Esophagus squamous epithelium (tissue), 5 donors: Measurements from ENCODE around the gene ATXN1. TPM values are rescaled to one million over a fixed set of nuclear protein-coding genes. Genes with fewer than 3 reads are reported as not detected.

Source experiments
- DNase-seq: peaks from one replicate; lab custom pipeline; 2025; lab: John Stamatoyannopoulos, UW
- H3K27ac ChIP-seq, 4 donors: fragments of 200-600 bp; sonication (generic); one replicate each; pipeline ENCODE4 v1.5.1; 2016 to 2019; ENCODE audit warnings: mild to moderate bottlenecking in 1 of 4
- H3K27me3 ChIP-seq, 4 donors: fragments of 200-600 bp; sonication (generic); 1 replicate in 3 of 4; 2 replicates in 1 of 4; pipeline versions ENCODE4 v1.5.1 to v1.6.0; 2017 to 2021; ENCODE audit warnings: antibody characterized with exemption in 1 of 4
- H3K36me3 ChIP-seq, 3 donors: fragments of 200-600 bp; sonication (generic); one replicate each; pipeline ENCODE4 v1.5.1; 2016 to 2019
- H3K4me1 ChIP-seq, 3 donors: fragments of 200-600 bp; sonication (generic); one replicate each; pipeline ENCODE4 v1.5.1; 2017 to 2019
- H3K4me3 ChIP-seq, 4 donors: fragments of 200-600 bp; sonication (generic); 1 replicate in 3 of 4; 2 replicates in 1 of 4; pipeline ENCODE4 v1.5.1; 2016 to 2019; ENCODE audit warnings: mild to moderate bottlenecking in 2 of 4, moderate library complexity in 1 of 4
- H3K9me3 ChIP-seq, 3 donors: fragments of 200-600 bp; sonication (generic); one replicate each; pipeline ENCODE4 v1.5.1; 2016 to 2019
- POLR2A ChIP-seq, 4 donors: fragments of 450-650 bp; IDR thresholded peaks; one replicate each; pipeline ENCODE4 v1.6.1; 2017; ENCODE audit warnings: antibody characterized with exemption in 4 of 4, mild to moderate bottlenecking in 4 of 4, moderate library complexity in 3 of 4
- WGBS, 2 donors: methylation state at CpG; one replicate each; pipeline ENCODE4 v1.1.5; 2018; 5-methylcytosine and 5-hydroxymethylcytosine counted together
- intact Hi-C: fragments of 100-400 bp; cut with DNase I; formaldehyde crosslinking; loops from one replicate; pipeline ENCODE4 v1.15.0; 2022
- total RNA-seq, 4 donors: library from RNA; depleted of rRNA; stranded (reverse); fragments of >200 nt; gene quantifications; one replicate each; pipeline ENCODE4 v1.1.0, GENCODE V29; 2016
- TF ChIP-seq, protein P1 (sequence below), 6 experiments: fragments of 450-650 bp in 4 of 6; fragments of 200-600 bp in 2 of 6; sonication (generic) in 2 of 6; IDR thresholded peaks; one replicate each; pipeline ENCODE4 v1.5.1; 2016 to 2019; ENCODE audit warnings: antibody characterized with exemption in 6 of 6, mild to moderate bottlenecking in 4 of 6, moderate library complexity in 4 of 6
- donor health status: DM: yes; HTN: yes; CAD: no.

ATXN1 gene
- total RNA-seq, 4 donors from 2014 or later = 17.5 to 50.5 (median 28.5) TPM

GRCh38 chr6:16670617-16671051, 90.6 kb downstream of the ATXN1 start:
- WGBS, 2 donors = 52 to 74% methylated on average over 2 of the region's 2 CpGs
- H3K27ac ChIP-seq = peak overlapping the region in 2 of 4 donors; percentile 34 to 48
- no peak for TF ChIP-seq POLR2A (IDR thresholded peaks at IDR 0.05)
- TF ChIP-seq, protein P1, sequence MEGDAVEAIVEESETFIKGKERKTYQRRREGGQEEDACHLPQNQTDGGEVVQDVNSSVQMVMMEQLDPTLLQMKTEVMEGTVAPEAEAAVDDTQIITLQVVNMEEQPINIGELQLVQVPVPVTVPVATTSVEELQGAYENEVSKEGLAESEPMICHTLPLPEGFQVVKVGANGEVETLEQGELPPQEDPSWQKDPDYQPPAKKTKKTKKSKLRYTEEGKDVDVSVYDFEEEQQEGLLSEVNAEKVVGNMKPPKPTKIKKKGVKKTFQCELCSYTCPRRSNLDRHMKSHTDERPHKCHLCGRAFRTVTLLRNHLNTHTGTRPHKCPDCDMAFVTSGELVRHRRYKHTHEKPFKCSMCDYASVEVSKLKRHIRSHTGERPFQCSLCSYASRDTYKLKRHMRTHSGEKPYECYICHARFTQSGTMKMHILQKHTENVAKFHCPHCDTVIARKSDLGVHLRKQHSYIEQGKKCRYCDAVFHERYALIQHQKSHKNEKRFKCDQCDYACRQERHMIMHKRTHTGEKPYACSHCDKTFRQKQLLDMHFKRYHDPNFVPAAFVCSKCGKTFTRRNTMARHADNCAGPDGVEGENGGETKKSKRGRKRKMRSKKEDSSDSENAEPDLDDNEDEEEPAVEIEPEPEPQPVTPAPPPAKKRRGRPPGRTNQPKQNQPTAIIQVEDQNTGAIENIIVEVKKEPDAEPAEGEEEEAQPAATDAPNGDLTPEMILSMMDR (IDR thresholded peaks at IDR 0.05) = no peak
- intact Hi-C loops = no loop called here
- no peaks in the 10 kb centered on the region for H3K9me3 ChIP-seq
- H3K27me3 ChIP-seq = no peaks in the 10 kb centered on the region
- no peak for DNase-seq
- peaks cover 0 to 10% (median 0%) of the 10 kb centered on the region in 3 donors for H3K36me3 ChIP-seq
- H3K4me3 ChIP-seq = no peak overlapping the region
- H3K4me1 ChIP-seq = peaks cover 4 to 50% (median 28%) of the 10 kb centered on the region in 3 donors

DNA sequence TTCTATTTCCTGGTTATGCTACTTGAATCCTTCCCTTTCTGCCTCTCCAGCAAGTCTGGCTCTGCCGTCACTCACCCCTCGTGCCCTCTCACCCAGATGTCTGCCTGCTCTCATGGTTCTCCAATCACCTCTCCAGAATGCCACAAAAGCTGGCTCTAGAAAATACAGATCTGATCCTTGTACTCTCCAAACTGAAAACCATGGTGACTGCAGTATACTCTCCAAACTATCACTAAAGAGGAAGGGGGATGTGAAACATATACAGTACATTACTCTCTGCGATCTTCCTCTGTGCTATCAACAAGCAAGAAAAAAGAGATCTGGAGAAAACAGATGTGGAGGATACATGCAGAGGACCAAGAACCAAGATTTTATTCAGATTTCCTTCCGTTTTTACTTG, 91.1 kb downstream of the ATXN1 start:
- WGBS, 2 donors = 52 to 63% methylated on average over 4 of the region's 4 CpGs
- Histone ChIP-seq H3K27me3 (no peaks in the 10 kb centered on the region), H3K4me1 (peaks cover 4 to 50% (median 28%) of the 10 kb centered on the region in 3 donors), H3K9me3 (no peaks in the 10 kb centered on the region), H3K36me3 (peaks cover 0 to 10% (median 0%) of the 10 kb centered on the region in 3 donors), H3K27ac (peak overlapping the region in 3 of 4 donors; percentile 6 to 54 (median 47)), H3K4me3 (no peak overlapping the region)
- intact Hi-C loops = no loop called here
- no peak for DNase-seq
- TF ChIP-seq POLR2A (IDR thresholded peaks at IDR 0.05) = no peak
- TF ChIP-seq, protein P1 (IDR thresholded peaks at IDR 0.05) = no peak

DNA sequence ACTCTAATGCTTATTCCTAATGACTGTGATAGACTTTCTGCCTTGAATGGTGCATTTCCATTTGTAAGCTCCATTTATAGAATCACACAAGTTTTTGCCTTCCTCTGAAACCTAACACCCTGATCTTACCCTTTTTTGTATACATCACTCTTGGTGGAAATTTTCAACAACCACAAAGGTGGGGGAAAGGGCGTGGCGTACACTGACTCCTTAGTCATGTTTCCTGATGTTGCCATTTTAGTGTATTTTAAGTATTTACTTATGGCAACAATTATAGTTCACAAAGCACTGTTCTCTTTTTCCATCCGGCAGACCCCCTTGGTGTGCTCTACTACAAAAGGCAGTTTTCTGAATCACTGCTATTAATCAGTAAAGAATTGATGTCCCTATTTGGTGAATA, 92.0 kb downstream of the ATXN1 start:
- H3K4me3 ChIP-seq = no peak overlapping the region
- H3K27me3 ChIP-seq = no peaks in the 10 kb centered on the region
- intact Hi-C loops = no loop called here
- H3K4me1 ChIP-seq = peaks cover 4 to 42% (median 28%) of the 10 kb centered on the region in 3 donors
- no peak for DNase-seq
- 23 to 35% methylated on average over 3 of the region's 3 CpGs for WGBS, 2 donors
- TF ChIP-seq POLR2A (IDR thresholded peaks at IDR 0.05) = no peak
- H3K27ac ChIP-seq = peak overlapping the region in 2 of 4 donors; percentile 15 to 47
- H3K36me3 ChIP-seq = peaks cover 0 to 10% (median 0%) of the 10 kb centered on the region in 3 donors
- no peaks in the 10 kb centered on the region for H3K9me3 ChIP-seq

DNA sequence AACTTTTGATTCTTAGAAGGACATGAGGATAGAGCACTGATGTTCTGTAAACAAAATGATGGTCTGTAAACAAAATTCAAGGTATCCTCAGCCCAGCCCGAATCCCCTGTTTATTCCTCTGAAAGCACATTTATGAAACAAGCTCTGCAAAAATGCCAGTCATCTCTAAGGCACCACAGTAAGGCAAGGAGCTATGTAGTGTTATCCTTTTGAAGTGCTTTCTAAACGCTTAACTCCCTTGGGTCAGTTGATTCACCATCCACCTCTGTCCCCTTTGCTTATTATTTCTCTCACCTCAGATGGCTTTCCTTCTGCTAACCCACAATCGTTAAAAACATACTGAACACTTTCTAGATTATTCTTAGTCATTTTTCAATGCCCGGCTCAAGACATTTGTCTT, 93.8 kb downstream of the ATXN1 start:
- H3K27me3 ChIP-seq = no peaks in the 10 kb centered on the region
- WGBS, 2 donors = 84 to 89% methylated on average over 4 of the region's 4 CpGs
- H3K9me3 ChIP-seq = no peaks in the 10 kb centered on the region
- peaks cover 4 to 42% (median 28%) of the 10 kb centered on the region in 3 donors for H3K4me1 ChIP-seq
- peaks cover 0 to 10% (median 0%) of the 10 kb centered on the region in 3 donors for H3K36me3 ChIP-seq
- intact Hi-C loops = no loop called here
- DNase-seq = no peak
- H3K27ac ChIP-seq = no peak overlapping the region
- H3K4me3 ChIP-seq = no peak overlapping the region
- TF ChIP-seq, protein P1 (IDR thresholded peaks at IDR 0.05) = no peak
- no peak for TF ChIP-seq POLR2A (IDR thresholded peaks at IDR 0.05)

- DNase-seq = no peak
- Histone ChIP-seq H3K36me3 (peaks cover 0 to 23% (median 0%) of the 10 kb centered on the region in 3 donors), H3K27ac (no peak overlapping the region), H3K4me1 (peaks cover 4 to 26% (median 19%) of the 10 kb centered on the region in 3 donors), H3K9me3 (peaks cover 0 to 8% (median 4%) of the 10 kb centered on the region in 3 donors), H3K4me3 (no peak overlapping the region), H3K27me3 (no peaks in the 10 kb centered on the region)
- no peak for TF ChIP-seq POLR2A (IDR thresholded peaks at IDR 0.05)
- TF ChIP-seq, protein P1 (IDR thresholded peaks at IDR 0.05) = no peak
- intact Hi-C loops = no loop called here
- WGBS, 2 donors = 88 to 94% methylated on average over 2 of the region's 2 CpGs
Measured at GRCh38 chr6:16665992-16666391, 95.3 kb downstream of the ATXN1 start.
